ENCODE measurements around the gene SLC45A1.

Gene SLC45A1

DNA sequence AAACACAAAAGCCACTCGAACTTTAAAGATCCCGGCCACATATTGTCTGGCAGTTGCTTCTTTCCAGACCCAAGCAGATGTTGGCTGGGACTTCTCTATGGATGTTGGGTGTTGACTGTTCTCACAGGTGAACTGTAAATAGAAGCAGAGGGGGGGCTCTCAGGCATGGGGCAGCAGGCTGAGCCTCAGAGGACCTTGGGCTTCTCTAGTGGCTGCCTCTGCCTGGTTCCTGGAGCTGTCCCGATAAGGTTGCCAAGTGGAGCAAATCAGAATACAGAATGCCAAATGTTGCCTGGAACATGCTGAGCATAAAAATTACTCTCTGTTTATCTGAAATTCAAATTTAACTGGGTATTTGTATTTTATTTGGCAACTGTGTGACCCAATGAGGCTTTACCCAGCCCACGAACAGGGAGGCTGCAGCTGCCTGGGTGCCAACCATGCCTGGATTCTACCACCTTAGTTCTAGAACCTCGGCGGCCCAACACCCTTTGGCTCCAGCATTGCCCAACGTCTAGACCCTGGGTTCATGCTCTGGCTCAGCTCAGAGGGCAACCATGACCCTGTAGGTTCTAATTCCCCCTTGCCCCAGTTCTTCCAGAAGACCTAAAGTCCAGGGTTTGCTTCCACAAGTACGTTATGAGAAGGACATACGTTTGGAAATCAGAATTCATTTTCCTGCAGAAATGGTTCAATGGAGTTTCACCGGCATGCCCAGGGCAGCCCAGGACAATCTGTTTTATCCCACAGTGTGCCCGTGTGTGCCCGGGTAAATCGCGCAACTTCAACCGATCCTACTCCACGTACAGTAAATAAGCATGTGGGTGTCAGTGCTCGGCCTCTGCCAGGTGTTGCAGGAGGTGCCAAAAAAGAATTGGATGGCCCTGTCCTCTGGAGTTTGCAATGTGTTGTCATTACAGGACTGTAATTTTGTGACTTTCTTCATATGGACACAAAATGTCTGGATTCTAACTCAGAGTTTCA lies 5.4 kb upstream of the SLC45A1 start:
- no peak for DNase-seq

DNA sequence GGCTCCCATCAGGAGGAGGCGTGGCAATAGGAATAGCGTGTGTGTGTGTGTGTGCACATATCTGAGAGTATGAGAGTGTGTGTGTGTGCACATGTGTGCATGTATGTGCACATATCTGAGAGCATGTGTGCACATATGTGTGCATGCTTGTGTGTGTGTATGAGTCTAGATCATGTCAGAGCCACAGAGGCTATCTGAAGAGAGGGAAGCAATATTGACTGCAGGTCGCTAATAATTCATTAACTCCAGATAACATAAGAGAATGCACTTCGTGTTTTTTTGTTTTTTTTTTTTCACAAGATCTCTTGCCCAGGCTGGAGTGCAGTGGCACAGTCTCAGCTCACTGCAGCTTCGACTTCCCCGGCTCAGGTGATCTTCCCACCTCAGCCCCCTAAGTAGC lies 4.7 kb upstream of the SLC45A1 start:
- DNase-seq, result no peak

DNA sequence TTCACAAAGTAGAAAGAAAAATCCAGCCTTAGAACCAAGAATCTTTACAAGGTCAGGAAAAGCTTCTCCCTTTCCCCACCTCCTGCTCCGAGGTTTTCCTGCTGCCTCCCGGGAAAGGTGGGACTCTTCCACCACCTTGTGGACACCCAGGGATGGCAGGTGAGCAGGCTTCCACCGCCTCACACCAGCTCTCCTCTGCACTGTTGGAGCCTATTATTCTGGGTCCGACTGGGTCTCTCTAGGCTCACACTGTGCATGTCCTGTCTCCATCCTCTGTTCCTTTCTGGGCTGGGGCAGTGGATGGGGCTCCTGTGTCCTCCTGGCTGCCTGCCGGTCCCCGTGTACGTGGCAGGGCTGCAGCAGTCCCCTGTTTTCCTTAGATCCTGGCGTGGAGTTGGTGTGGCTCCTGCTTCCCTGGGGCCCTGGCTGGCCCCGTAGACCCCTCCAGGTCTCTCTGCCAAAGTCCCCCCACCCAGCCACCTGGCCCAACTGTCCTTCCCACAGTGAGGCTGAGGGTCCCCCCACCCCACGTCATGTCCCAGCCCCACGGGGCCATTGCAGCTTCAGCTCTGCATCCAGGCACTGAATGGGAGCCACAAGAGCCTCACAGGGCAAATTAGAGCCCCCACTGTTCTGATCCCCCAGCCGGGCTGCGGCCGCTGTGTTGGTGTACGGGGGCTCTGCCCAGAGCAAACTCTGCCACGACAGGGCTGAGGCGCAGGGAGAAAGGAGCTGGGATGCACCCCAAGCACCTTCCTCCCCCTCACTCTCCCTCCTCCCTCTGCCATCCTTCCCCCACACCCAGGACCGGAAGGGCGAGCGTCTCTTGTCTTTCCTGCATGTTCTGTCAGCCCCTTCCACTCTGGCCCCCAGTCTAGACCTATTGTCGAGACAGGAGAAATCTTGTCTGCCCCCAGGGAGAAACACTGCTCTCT lies 3.3 kb upstream of the SLC45A1 start:
- DNase-seq, result peak; percentile 69

DNA sequence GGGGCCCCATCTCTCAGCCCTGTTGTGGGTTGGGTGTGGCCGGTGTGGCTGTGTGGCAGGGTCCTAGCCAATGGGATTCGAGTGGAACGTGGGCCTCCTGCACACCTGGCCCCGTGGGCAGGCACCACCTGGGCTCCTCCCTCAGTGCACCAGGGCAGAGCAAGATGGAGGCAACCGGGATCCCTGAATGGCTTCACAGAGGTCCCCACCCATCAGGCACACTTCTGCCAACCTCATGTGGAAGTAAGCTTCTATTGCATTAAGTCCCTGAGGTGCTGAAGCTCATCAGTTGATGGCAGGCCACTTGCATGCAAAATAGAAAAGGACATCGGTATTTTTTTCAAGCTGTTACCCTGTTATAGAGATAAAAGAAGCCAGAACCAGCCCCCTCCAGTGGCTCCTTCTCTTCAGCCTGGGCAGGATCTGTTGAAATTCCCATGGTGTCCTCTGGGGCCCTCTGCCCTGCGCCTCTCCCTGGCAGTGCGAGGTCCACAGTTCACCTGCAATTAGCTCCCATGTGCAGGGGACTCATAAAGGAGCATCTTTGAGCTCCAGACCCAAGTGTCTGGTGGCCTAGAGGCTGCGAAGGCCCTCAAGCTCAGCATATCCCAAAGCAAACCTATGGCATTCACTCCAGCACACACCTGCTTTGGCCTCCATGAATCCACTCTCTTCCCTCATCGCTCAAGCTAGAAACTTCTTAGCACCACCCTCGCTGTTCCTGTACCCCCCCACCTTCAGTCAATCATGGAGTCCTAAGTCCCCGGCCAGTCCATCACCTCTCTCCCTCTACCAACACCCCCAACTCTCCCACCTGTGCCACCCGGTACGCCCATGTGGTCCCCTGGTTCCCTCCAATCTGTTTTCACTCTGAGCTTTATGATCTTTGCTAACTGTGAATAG lies 2.1 kb upstream of the SLC45A1 start:
- DNase-seq, result no peak

DNA sequence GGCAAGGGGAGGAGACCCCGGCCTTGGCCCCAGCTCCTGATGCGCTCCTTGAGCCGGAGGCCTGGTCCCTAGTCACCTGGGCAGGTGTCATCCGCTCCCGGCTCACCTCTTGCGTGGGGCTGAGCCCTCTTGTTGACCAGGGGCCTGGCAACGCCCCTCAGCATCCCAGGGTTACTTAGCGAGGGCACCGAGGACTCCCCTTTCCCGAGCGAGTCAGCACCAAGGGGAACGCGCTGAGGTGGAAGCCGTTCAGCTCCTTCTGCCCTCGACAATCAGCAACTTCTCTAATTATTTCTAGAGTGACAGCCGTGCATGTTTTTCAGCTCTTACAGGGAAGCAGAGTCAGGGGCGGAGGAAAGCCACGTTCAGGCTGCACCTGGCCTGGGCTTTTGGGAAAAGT lies 522 bp downstream of the SLC45A1 start:
- DNase-seq, result no peak

DNA sequence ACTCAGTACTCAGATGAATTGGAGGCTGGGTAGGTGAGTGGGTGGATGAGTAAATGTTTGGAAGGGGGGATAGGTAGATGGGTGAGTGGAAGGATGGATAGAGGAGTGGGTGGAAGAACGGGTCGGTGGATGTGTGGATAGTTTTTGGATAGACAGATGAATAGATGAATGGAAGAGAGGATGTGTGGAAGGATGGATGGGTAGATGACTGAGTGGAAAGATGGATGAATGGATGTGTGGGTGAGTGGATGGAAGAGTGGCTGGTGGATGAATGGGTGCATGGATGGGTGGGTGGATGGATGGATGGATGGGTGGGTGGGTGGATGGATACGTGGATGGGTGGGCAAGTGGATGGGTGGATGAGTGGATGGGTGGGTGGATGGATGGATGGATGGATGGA lies 3.7 kb downstream of the SLC45A1 start:
- DNase-seq, result no peak

DNA sequence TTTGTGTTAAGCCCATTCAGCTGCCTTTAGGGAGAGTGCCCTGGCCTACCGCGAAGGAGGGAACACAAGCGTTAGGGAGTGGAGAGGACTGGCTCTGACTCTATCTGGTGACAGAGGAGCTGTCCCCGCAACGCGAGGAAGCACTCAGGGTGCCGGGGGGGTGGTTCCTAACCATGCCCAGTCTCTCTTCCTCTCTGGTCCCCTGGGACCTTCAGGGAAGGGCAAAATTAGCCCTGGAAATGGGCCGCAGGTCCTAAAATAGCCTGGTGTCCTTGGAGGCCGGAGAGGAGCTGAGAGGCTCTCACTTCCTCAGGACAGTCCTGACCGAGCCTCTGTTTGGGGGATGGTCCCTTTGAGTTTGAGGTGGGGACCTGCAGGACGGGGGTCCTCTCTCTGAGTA lies 5.8 kb downstream of the SLC45A1 start:
- no peak for DNase-seq

DNA sequence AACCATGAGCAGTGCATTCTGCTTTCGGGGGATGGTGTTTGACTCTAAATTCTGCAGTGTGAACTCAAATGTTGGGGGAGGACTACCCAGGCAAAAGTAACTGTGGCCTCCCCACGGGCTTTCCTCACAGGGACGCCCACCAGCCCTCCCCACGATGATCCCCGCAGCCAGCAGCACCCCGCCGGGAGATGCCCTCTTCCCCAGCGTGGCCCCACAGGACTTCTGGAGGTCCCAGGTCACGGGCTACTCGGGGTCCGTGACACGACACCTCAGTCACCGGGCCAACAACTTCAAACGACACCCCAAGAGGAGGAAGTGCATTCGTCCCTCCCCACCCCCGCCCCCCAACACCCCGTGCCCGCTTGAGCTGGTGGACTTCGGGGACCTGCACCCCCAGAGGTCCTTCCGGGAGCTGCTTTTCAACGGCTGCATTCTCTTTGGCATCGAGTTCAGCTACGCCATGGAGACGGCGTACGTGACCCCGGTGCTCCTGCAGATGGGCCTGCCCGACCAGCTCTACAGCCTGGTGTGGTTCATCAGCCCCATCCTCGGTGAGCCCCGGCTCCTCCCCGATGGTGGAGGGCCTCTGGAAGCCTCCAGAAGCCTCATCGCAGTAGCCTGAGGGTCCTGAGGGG lies 6.4 kb downstream of the SLC45A1 start:
- DNase-seq, result no peak

DNA sequence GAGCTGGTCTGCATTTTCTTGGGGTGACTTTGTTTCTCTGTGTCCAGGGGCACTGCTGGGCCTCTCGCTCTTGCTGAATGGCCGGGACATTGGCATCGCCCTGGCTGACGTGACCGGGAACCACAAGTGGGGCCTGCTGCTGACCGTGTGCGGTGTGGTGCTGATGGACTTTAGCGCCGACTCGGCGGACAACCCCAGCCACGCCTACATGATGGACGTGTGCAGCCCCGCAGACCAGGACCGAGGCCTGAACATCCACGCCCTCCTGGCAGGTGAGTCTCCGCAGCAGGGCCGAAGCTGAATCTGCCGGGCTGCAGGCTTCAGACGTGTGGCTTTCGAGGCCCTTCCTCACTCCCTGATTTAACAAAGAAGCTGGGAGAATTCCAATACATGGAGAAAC lies 7.9 kb downstream of the SLC45A1 start:
- no peak for DNase-seq

DNA sequence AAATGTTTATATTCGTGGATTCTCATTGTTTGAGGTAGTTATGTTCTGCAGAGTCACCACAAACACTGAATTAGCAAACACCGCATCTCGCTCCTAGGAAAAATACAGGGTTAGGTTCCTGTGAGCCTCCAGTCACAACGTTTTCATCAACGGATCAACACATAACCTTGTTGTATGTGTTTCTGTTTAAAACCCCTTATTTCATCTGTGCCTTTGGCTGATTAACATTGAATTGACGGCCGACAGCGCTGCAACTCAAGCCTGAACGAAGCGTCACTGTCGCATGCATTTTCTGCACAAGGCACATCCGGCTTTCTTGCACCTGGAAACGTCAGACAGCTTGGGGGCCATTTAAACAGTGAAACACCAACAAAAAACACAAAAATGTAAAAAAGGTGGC lies 8.4 kb downstream of the SLC45A1 start:
- no peak for DNase-seq

DNA sequence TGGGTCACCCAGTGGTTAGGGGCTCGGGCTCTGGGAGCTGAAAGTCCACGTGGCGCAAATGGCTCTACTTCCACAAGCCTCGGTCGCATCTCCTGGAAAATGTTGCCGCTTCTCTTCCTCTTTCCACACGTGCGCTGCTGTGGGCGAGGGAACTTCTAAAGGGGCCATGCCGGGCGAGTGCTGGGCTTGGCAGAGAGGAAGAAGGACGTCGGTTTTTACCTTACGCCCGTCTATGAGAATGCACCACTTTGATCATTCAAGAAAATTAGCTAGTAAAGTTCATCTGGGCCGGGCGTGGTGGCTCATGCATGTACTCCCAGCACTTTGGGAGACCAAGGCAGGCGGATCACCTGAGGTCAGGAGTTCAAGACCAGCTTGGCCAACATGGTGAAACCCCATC lies 10.4 kb downstream of the SLC45A1 start:
- DNase-seq, result no peak

DNA sequence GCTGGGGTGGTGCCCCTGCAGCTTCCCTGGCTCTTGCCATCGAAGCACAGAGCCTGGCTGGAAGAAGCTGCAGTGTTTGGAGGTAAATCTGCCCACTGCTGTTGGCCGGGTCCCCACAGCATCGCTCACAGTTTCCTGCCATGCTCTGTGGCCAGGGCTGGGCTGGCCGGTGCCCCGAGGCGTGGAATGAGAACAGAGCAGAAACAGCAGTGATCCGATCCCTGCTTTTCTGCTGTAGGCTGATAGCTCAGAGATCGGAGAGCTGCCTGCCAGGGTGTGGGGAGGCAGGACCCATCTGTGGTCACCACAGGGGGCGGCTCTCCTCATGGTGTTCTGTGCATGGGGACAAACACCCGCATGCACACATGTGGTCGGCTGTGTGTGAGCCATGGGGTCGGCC lies 11.5 kb downstream of the SLC45A1 start:
- DNase-seq, result no peak

DNA sequence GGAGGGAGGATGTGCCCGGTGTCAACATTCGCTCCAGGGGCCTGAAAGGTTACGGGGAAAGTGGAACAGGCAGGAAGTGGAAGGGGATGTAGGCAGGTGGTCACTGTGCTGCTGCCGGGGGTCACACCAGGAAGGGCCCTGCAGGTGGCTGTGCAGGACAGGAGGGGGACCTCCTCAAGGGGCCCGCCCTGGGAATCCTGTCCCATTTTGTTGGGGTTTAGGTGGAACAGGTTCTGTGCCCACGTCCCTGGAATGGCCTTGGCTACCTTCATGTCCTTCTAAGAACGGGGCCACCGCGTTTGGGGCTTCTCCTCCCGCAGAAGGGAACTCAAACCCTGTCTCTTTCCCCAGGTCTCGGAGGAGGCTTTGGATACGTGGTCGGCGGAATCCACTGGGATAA lies 11.9 kb downstream of the SLC45A1 start:
- DNase-seq, result no peak

DNA sequence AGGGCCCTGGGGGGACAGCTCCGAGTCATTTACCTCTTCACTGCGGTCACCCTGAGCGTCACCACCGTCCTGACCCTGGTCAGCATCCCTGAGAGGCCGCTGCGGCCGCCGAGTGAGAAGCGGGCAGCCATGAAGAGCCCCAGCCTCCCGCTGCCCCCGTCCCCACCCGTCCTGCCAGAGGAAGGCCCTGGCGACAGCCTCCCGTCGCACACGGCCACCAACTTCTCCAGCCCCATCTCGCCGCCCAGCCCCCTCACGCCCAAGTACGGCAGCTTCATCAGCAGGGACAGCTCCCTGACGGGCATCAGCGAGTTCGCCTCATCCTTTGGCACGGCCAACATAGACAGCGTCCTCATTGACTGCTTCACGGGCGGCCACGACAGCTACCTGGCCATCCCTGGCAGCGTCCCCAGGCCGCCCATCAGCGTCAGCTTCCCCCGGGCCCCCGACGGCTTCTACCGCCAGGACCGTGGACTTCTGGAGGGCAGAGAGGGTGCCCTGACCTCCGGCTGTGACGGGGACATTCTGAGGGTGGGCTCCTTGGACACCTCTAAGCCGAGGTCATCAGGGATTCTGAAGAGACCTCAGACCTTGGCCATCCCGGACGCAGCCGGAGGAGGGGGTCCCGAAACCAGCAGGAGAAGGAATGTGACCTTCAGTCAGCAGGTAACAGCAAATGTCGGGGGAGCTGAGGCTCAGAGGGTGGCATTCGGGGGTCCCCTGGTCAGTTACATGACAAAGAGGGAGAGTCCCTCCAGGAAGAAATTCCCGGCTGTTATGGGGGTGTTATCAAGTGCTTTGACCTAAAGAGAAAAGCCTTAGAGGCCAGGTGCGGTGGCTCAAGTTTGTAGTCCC lies 12.6 kb downstream of the SLC45A1 start:
- DNase-seq, result no peak

DNA sequence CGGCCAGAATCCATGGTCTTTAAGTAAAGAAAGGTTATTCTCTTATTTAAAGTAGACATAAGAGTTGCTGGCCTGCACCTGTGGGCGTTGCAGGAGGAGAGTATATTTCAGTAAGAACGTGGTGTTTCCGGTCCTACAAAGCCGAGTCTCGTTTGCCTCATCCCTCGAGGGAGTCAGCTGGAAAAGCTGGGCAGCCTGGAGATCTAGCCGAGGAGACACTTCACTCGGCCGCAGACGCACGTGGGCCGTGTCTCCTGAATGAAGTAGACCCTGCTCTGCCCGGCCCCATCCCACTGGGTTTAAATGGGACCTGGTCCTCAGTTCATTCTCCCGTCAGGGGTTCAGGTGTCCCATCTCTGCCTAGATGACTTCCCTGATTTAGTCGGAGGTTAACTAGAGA lies 14.9 kb downstream of the SLC45A1 start:
- no peak for DNase-seq

DNA sequence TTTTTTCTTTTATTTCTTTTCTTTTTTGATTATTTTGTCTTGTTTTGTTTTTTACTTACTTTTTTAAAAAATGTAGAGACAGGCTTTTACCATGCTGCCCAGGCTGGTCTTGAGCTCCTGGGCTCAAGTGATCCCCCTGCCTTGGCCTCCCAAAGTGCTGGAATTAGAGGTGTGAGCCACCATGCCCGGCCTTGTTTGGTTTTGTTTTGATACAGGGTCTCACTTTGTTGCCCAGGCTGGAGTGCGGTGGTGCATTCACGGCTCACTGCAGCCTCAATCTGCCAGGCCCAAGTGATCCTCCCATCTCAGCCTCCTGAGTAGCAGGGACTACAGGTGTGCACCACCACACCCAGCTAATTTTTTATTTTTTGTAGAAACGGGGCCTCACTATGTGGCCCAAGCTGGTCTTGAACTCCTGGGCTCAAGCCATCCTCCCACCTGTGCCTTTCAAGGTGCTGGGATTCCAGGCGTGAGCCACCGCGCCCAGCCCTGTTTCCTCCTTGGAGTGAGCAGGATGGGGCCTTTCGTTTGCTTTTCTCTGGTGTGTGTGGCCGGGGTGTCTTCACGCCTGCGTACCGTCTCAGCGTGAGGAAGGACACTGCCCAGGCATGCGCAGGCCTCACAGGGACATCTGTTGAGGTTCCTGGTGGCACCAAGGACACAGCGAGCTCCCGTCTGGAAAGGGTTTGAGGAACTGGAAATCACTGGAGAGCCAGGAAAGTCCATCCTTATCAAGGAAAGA lies 15.5 kb downstream of the SLC45A1 start:
- DNase-seq, result no peak

DNA sequence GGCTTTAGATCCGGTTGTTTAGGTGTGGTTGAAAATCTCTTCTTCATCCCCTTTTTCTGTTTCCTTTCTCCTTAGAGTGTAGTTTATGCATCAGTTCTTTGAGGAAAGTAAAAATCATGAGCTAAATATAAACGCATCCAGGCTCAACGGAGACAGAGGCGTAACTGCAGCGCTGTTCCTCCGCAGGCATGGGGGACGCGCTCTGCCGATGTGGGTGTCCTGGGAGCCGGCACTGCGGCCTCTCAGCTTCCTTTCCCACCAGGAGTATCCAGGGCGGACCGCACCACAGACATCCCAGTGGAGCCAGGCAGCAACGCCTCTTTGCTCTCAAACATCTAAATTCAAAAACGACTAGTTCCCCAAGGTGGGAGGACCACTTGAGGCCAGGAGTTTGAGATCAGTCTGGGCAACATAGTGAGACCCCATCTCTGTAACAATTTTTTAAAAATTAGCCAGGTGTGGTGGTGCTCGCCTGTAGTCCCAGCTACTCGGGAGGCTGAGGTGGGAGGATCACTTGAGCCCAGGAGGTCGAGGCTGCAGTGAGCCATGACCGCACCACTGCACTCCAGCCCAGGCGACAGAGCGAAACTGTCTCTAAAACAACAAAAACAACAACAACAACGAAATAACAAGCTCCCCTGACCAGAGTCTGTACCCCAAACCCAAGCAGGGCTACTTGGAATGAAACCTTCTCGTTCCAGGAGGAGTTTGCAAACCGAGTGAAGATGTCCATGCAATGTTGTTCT lies 16.4 kb downstream of the SLC45A1 start:
- DNase-seq, result no peak

DNA sequence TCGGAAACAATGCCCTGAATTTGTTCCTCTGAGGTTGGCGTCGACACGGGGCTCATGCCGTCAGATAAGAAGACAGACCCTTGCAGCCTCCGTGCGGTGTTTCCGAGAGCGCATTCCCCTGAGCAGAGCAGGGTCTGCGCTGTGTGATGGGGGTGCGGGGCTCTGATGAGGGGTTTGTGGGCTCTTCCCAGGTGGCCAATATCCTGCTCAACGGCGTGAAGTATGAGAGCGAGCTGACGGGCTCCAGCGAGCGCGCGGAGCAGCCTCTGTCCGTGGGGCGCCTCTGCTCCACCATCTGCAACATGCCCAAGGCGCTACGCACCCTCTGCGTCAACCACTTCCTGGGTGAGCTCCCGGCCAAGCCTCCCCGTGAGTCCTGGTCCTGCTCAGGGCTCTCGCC lies 17.3 kb downstream of the SLC45A1 start:
- no peak for DNase-seq

DNA sequence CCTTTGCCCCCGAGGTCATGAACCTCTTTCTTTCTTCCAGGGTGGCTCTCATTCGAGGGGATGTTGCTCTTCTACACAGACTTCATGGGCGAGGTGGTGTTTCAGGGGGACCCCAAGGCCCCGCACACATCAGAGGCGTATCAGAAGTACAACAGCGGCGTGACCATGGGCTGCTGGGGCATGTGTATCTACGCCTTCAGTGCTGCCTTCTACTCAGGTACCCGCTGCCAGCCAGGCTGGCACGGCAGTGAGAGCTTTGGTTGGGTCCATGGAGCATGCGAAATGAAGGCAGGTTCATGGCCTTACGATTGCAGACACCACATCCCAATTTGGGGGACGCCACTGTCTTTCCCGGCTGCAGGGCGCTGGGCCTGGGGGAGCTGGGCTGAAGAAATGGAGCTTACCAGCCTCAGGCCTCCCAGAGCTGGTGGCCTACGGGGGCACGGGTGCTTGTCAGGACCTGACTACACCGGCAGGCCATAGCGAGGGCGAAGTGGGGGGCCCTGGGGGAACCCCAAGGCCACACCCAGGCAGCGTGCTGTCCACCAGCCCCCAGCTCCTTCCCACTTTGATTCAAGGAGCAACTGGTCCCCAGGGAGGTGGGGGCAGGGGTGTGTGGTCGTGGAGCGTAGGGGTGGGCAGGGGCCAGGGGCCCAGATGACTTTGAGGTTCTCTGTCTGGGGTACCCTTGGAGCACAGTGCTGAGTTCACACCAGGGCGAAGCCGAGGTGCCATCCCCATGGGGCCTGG lies 20.0 kb downstream of the SLC45A1 start:
- no peak for DNase-seq
